HG03060 (cell line): Measurements from ENCODE around the gene PDZRN4.
"Not testable (repeated sequence)": the region's sequence is repeated elsewhere in the genome, so short reads cannot be mapped to it uniquely, and the experiment has no call there.

Source experiments
- ATAC-seq: cut with Tn5 transposase; IDR thresholded peaks from one replicate; pipeline ENCODE4 v1.9.1; 2021; ENCODE audit warnings: low read depth, moderate number of reproducible peaks; ENCODE audit not compliant: unreplicated experiment

The PDZRN4 gene

GRCh38 chr12:41188058-41188840 is at the start of gene PDZRN4:
PDZRN4 (plus strand) TSS chr12:41188320.
- ATAC-seq, result no peak

DNA sequence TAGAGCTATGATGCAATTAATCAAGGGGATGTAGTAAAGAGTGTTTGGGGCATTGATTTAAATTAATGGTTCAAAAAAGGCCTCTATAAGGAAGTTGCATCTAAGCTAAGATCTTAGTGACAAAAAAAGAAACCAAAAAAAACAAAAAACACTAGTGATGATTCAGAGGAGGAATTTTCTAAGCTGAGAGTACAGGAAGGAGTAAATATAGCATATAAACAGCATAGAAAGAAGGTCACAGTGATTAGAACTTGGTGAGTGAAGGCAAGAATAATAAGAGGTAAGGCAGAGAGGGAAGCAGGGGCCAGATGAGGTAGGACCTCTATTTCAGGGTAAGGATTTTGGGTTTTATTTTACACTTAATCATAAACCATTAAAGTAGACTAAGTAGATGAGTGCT is 48.0 kb upstream of the PDZRN4 start:
- ATAC-seq, result no peak

DNA sequence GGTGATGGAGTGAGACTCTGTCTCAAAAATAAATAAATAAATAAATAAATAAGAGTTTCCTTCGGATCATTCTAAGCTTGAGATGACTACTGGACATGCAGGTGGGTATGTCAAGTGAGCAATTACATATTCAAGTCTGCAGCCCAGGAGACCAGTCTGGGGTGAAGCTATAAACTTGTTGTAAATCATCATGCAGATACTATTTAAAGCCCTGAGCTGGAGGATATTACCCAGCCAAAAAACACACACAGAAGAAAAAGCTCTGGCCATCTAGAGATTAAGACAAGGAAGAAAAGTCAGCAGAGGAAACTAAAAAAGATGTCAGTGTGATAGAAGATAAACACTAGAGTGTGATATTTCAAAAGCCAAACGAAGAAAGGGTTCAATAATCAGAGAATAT is 47.0 kb upstream of the PDZRN4 start:
- no peak for ATAC-seq

- ATAC-seq, result no peak
Observed at GRCh38 chr12:41142376-41142775, 45.7 kb upstream of the PDZRN4 start.

DNA sequence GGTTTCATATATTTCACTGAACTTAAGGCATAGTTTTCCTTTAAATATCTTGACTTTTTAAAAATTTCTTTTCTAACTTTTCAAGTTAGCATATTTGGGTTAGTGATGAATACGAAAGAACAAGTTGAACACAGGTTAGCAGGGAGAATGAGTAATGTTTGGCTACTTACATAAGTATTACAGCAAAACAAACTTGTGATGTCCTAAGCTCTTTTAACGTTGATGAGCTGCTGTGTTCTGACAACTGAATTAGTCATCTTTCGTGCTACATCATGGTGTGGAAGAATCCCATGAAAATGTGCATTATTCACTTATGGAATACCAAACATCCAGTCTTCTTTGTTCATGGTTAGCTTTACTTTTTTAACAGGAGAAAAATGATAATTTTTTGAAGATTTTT is 36.3 kb upstream of the PDZRN4 start:
- no peak for ATAC-seq

DNA sequence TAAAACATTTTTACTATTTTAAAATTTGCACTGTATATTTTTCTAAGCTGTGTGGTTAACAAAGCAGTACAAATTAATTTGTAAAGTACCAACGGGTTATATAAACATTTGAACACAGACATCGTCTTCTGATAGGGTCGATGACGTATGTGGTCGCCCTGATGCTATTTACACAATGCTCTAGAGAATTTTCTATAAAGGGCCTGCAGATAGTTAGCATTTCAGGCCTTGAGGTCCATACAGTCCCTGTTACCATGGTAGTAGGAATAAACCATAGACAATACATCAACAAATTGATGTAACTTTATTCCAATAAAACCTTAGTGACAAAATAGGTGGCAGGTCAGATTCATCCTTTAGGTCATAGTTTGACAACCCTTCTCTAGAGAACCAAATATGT is 25.7 kb upstream of the PDZRN4 start:
- ATAC-seq, result no peak

- ATAC-seq, result no peak
Observed at GRCh38 chr12:41167701-41168100, 20.4 kb upstream of the PDZRN4 start.

GRCh38 chr12:41174602-41175001 is 13.5 kb upstream of the PDZRN4 start:
- ATAC-seq, result no peak

DNA sequence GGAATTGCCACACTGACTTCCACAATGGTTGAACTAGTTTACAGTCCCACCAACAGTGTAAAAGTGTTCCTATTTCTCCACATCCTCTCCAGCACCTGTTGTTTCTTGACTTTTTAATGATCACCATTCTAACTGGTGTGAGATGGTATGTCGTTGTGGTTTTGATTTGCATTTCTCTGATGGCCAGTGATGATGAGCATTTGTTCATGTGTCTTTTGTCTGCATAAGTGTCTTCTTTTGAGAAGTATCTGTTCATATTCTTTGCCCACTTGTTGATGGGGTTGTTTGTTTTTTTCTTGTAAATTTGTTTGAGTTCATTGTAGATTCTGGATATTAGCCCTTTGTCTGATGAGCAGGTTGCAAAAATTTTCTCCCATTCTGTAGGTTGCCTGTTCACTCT is 8.6 kb upstream of the PDZRN4 start:
- ATAC-seq, result not testable (repeated sequence)

- no peak for ATAC-seq
Observed at GRCh38 chr12:41184864-41185263, 3.3 kb upstream of the PDZRN4 start.

GRCh38 chr12:41186026-41186425 is 2.1 kb upstream of the PDZRN4 start:
- ATAC-seq, result no peak

- no peak for ATAC-seq
Observed at GRCh38 chr12:41188841-41189394, 798 bp downstream of the PDZRN4 start.

DNA sequence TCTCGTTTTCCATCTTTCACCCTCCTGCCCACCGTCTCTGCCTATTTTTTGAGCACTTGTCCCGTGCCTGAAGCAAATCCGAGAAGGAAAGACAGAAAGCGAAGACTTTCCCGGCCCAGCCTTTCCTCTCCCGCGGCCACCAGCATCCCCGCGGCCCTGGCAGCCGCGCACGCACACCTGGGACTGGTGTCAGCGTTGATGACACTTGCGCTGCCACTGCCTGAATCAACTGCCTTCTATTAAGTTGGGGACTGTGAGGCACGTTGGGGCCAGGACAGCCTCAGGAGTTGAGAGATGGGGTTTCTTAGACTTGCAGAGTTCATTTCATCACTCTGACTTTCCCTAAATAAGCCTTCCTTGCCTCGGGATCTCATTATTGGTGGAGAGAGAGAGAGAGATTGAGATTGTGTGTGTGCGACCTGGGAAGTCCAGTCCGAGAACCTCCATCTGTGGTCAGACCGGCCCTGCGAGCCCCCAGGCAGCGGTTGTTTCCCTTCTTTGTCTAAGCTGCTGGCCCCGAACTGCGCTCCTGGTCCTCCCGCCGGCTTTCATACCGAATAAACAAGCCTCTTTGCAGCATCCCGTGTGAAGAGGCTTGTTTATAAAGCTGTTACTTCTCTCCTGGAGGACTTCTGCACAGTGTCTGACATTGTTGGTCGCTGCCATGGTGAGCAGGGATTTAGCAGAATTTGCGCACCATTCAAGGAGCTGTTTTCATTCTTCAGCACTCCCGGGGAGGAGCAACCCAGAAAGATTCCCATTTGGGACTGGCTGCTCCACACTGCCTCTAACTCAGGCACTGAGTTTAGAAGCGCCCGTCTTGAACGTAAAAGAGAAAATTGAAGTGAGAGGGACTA is 1.5 kb downstream of the PDZRN4 start:
- no peak for ATAC-seq

GRCh38 chr12:41190338-41190737 is 2.2 kb downstream of the PDZRN4 start:
- no peak for ATAC-seq

DNA sequence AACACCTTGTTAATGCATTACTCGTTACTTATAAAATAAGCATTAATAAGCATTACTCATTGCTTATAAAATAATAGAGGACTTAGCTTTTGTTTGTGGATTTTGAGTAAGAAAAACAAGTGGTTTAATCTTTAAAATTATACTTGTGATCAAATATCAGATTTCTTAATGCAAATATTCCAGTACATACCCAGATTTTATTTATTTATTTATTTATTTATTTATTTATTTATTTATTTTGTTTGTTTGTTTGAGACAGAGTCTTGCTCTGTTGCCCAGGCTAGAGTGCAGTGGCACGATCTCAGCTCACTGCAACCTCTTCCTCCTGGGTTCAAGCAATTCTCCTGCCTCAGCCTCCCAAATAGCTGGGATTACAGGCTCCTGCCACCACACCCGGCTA is 3.4 kb downstream of the PDZRN4 start:
- ATAC-seq, result not testable (repeated sequence)

DNA sequence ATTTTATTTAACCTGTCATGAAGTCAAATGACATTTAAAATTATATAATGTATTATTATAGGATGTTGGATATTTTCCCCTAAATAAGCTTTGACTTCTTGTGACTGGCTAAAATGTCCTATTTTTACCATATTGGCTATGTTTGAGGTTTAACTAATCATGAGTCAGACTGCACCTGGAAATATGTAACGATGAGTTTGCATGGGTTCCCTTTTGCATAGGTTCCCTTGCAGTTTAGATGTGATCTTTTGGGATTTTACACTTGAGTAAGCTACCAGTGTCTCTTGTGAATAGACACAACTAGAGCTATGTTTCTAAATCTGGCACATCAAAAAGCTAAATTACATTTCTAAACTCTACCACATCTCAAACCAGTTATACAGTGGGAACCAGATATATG is 5.2 kb downstream of the PDZRN4 start:
- ATAC-seq, result no peak

DNA sequence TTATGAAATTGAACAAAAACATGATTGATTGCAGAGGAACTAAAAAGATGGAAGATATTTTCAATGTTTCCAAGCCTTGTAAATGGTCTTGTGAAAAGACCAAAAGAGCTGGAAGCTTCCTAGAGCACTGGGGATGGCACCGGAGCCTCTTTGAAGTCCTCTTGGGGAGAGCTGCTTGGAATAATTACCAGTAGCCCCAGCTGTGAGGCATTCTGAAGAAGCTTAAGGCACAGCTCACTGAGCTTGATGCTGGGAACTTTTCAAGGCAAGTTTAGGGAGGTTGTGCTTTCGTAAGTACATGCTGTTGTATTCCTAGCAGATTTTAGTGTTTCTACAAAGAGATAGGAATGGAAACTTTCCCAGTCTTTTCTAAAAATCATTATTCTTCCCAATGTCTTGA is 13.9 kb downstream of the PDZRN4 start:
- no peak for ATAC-seq

DNA sequence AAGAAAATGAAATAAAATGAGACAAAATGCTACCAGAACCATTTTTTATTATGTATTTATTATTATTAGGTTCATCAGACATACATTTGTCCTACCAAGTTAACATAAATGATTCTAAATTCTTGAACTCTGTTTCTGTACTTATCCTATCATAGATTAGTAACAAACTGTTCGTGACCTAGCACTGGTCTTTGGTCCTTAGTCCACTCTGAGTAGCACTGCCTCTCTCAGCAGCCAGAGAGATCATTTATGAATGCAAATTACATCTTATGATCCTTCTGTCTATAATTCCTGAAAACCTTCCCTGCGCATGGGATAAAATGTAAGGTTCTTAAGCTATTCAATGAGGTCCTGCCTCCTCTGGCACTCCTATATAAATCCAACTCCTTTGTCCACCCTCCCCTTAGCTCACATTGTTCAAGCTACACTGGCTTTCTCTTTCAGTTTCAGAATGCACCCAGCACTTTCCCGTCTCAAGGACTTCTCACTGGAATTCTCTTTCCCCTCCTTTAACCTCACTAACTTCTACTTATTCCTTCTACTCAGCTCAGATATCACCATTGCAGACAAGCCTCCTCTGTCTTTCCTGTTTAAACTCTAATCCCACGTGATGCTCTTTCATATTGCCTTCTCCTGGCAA is 17.1 kb downstream of the PDZRN4 start:
- ATAC-seq, result no peak

DNA sequence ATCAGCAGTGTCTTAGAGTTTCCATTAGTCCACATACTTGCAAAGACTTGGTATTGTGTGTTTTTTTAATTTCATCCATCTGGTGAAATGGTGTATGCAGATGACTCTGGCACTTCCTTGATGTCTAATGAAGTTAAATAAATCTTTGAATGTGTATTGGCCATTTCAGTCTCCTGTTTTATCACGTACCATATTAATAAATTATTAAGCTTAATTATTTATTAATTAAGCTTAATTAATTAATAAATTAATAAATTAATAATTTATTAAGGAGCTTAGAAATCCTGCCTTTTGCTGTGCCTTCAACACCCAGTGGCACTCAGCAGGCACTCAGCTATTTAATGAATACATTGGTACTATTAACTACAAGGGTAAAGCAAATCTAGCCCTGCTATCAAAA is 18.2 kb downstream of the PDZRN4 start:
- ATAC-seq, result no peak

GRCh38 chr12:41211448-41211847 is 23.3 kb downstream of the PDZRN4 start:
- ATAC-seq, result no peak

DNA sequence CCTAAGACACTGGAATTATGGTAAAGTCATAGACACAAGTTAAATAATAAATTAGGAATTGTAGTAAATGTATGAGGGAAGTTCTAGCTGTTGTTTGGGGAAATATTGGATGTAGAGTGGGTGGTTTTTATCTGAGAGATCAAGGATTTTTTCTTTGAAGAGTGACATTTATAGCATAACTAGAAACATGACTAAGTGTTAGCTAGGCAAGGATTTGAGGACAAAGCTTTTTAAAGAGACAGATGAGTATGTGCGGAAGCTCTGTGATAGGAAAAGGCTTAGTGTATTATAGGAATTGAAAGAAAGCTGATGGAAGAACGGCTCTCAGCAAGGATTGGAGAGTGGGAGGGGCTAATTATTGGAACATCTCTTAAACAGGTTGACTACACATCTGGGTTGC is 24.5 kb downstream of the PDZRN4 start:
- ATAC-seq, result no peak
